Vagina (tissue), 2 donors: ENCODE measurements around the gene HOXA6.

Experiments
- POLR2A ChIP-seq, 2 donors: fragments of 450-650 bp; IDR thresholded peaks; one replicate each; pipeline ENCODE4 v1.6.1; 2017; ENCODE audit warnings: antibody characterized with exemption in 2 of 2, mild to moderate bottlenecking in 2 of 2, moderate library complexity in 2 of 2
- POLR2AphosphoS5 ChIP-seq, 2 donors: sonication (generic); formaldehyde crosslinking; IDR thresholded peaks; one replicate each; pipeline ENCODE4 v1.9.0; 2017; ENCODE audit warnings: antibody characterized with exemption in 2 of 2, mild to moderate bottlenecking in 2 of 2, low read depth in 1 of 2; ENCODE audit not compliant: insufficient read depth in 1 of 2
- TF ChIP-seq, protein P1 (sequence below), 3 experiments: fragments of 450-650 bp in 2 of 3; fragments of 200-600 bp in 1 of 3; sonication (generic) in 1 of 3; IDR thresholded peaks; one replicate each; pipeline ENCODE4 v1.5.1; 2017 to 2019; ENCODE audit warnings: antibody characterized with exemption in 3 of 3, mild to moderate bottlenecking in 2 of 3, moderate library complexity in 2 of 3

DNA sequence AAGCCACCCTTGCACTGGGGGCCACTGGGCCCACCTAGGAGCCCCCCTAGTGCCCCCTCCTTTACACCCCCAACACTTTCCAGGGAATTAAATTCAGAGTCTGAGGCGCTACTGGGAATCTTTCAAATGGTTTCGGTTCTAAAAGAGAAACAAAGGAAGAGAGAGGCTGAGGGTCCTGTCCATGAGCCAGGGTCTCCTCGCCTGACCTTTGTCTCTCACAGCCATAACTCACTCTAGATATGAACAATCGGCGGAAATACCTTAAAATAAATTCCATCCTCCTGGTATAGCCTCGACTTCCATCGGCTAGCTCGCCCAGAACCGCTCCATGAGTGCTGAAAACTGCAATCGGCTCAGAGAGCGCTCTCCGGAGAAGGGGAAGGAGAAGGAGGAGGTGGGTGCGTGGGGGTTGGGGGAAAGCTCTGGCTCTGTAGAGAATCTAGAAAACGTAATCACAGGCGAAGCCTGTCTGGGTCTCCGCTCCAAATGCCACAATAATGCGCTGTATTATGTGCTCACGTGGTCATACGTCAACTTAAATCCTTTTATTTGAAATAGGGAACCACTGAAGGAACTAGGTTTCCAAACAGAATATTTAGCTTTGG is 29.6 kb downstream of the HOXA6 start:
- TF ChIP-seq, protein P1, sequence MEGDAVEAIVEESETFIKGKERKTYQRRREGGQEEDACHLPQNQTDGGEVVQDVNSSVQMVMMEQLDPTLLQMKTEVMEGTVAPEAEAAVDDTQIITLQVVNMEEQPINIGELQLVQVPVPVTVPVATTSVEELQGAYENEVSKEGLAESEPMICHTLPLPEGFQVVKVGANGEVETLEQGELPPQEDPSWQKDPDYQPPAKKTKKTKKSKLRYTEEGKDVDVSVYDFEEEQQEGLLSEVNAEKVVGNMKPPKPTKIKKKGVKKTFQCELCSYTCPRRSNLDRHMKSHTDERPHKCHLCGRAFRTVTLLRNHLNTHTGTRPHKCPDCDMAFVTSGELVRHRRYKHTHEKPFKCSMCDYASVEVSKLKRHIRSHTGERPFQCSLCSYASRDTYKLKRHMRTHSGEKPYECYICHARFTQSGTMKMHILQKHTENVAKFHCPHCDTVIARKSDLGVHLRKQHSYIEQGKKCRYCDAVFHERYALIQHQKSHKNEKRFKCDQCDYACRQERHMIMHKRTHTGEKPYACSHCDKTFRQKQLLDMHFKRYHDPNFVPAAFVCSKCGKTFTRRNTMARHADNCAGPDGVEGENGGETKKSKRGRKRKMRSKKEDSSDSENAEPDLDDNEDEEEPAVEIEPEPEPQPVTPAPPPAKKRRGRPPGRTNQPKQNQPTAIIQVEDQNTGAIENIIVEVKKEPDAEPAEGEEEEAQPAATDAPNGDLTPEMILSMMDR (IDR thresholded peaks at IDR 0.05) = no peak
- TF ChIP-seq POLR2A (IDR thresholded peaks at IDR 0.05) = no peak
- TF ChIP-seq POLR2AphosphoS5 (IDR thresholded peaks at IDR 0.05; ENCODE audit: insufficient read depth in 1 of 2, low read depth in 1 of 2) = no peak
